HG02798 (cell line): Measurements from ENCODE around the gene DYRK4.
"Not testable (repeated sequence)": the region's sequence is repeated elsewhere in the genome, so short reads cannot be mapped to it uniquely, and the experiment has no call there.

Experiments used
- ATAC-seq: cut with Tn5 transposase; IDR thresholded peaks from one replicate; pipeline ENCODE4 v1.9.1; 2021; ENCODE audit warnings: mild to moderate bottlenecking; ENCODE audit not compliant: unreplicated experiment, poor library complexity

DYRK4 gene, protein sequence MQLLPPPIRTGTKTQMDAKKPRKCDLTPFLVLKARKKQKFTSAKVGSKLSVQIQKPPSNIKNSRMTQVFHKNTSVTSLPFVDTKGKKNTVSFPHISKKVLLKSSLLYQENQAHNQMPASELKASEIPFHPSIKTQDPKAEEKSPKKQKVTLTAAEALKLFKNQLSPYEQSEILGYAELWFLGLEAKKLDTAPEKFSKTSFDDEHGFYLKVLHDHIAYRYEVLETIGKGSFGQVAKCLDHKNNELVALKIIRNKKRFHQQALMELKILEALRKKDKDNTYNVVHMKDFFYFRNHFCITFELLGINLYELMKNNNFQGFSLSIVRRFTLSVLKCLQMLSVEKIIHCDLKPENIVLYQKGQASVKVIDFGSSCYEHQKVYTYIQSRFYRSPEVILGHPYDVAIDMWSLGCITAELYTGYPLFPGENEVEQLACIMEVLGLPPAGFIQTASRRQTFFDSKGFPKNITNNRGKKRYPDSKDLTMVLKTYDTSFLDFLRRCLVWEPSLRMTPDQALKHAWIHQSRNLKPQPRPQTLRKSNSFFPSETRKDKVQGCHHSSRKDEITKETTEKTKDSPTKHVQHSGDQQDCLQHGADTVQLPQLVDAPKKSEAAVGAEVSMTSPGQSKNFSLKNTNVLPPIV

DNA sequence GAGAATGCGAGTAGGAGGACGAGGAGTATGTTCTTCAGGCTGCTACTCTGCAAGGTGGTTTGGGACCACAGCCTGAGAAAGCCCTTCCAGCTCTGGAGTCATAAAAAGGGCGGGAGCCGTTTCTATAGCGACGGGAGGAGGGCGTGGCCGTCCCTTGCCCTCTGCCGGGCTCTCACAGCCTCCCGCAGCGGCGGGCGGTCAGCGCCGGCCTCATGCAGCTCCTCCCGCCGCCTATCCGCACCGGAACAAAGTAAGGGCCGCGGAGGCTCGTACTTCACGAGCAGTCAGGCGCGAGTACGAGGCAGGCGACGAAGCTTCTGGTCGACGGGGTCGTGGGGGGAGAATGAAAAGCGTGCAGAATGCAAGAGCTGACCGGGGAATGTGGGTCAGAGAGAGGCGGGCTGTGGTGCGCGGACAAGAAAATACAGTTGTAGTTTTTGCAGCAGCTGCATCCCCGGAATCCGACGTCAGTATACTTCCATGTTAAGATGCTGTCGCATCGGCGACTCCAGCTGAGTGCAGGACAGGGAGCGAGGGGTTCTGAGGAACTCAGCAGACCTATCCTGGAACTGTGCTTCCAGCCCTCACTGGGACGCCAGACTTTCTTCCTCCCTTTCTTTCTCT lies at the start of gene DYRK4:
DYRK4 (plus strand) TSS at position 175 of the 624 bp plus-strand sequence; CDS start at position 213, 38 bp downstream.
- no peak for ATAC-seq

DNA sequence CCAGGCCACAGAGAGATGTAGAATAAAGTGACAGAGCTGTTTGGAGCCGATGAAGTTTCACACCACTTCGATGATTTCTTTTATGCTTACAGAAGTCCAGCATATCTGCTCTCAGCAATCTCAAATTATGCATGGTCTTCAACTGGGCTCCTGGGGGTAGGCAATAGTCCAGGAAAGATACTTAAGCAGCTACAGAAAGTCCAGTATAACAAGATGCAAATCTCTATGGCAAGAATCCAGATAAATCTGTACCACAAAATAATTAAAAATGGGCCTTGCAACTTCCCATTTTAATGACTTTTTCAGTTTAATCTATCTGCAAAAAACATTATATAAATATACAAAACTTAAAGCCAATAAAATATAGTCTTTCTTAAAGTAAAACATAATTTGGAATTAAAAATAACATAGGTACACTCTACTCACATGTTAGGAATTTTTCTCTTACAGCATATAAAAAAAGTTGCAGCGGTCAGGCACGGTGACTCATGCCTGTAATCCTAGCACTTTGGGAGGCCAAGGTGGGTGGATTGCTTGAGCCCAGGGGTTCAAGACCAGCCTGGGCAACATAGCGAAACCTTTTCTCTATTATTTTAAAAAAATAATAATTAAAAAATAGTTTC lies 43.8 kb upstream of the DYRK4 start:
- ATAC-seq: no peak

DNA sequence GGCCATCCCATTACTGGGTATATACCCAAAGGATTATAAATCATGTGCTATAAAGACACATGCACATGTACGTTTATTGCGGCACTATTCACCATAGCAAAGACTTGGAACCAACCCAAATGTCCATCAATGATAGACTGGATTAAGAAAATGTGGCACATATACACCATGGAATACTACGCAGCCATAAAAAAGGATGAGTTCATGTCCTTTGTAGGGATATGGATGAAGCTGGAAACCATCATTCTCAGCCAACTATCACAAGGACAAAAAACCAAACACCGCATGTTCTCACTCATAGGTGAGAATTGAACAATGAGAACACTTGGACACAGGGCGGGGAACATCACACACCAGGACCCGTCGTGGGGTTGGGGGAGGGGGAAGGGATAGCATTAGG lies 38.6 kb upstream of the DYRK4 start:
- not testable (repeated sequence) for ATAC-seq

DNA sequence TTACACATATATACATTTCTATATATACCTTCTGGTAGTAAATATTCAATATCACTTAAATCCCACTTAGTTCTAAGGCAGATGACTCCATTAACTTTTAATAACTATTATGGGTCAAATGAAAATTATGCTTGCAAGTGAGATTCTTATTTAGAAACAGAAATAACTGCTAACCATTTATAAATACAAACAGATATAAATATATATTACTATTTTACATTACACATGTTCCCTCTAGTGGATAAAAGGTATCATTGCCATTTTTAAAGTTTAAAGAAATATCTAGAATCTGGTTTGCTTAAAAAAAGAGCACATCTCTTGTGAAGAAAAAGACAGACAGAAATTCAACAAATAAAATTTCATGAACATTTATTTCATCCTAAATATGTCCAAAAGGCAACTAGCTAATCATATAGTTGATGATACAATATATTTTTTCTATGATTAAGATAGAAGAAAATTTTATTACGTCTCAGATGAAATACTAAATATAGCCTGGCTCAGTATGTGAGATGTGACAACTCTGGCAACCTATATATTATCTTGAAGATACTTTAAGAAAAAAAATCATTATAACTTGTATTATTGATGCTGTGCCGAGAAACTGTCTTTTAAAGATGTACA lies 35.0 kb upstream of the DYRK4 start:
- ATAC-seq: no peak

DNA sequence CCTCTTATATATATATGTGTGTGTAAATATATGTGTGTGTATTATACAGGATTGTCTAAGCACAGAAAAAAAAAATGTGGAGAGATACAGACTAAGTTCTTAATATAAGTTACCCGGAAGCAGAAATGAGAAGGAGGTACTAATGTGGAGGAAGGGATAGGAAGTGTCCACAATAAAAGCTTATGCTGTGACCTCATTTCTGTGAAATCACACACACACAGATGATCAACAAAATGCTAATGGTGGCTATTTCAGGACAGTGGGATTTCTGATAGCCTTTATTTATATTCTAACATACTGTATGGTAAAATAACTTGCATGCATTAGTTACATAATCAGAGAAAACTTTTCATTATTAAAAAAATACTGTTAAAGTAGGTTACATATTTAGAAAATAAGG lies 31.8 kb upstream of the DYRK4 start:
- ATAC-seq: no peak

DNA sequence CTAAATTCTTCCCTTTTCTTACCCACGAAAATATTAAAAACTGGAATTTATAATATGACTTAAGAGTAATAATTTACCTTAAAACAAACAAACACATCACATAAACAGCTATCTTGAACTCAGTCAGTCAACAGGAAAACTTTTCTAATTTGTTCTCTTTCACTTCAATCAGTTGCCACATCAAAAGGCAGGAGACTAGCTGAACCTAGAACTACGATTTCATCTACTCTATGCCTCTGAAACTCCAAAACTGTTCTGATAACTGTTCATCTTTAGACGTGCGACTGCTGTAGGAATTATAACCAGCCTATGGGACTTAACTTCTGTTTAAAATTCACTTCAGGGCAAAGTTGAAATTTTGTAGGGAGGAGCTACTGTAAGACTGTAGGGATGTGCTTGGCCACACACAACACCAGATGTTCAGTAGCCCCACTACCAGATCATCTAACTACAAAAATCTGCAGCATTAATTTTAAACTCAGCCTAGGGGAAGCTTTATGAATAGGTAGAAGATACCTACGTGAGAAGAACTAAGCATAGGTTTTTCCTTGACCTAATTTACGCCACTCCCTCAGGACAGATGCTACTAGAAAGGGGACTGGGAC lies 30.9 kb upstream of the DYRK4 start:
- ATAC-seq: no peak

DNA sequence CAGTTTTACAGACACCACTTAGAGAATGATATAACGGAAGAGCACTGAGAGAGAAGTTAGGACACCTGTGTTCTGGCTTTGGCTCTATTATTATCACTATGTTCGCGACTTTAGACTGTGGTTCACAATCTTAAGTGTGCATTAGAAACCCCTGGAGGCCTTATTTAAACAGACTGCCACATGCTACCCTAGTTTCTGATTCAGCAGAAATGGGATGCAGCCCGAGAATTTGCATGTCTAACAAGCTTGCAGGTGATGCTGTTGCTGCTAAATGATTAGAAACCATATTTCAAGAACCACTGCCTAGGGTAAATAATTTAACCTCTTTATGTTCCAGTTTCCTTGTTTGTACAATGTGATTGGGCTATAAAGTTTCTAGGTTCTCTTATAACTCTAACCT lies 26.9 kb upstream of the DYRK4 start:
- ATAC-seq: peak; percentile 31

DNA sequence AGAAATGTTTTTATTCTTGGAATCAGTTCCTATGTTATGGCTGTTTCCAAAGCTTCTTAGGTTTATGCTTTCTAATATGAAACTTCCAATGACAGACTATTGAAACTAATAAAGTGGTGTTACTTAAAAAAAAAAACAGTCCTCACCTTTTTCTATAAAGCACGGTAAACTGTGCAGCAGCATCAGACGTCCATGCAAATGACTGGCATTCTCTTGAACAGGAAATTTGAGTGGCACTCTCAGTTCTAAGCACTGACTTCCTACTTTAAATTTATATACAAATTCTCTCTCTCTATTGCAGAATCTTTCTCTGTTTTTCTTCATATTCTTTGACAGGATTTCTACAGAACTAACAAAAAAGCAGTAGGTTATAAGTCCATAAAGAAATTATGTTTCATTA lies 26.1 kb upstream of the DYRK4 start:
- ATAC-seq: no peak

DNA sequence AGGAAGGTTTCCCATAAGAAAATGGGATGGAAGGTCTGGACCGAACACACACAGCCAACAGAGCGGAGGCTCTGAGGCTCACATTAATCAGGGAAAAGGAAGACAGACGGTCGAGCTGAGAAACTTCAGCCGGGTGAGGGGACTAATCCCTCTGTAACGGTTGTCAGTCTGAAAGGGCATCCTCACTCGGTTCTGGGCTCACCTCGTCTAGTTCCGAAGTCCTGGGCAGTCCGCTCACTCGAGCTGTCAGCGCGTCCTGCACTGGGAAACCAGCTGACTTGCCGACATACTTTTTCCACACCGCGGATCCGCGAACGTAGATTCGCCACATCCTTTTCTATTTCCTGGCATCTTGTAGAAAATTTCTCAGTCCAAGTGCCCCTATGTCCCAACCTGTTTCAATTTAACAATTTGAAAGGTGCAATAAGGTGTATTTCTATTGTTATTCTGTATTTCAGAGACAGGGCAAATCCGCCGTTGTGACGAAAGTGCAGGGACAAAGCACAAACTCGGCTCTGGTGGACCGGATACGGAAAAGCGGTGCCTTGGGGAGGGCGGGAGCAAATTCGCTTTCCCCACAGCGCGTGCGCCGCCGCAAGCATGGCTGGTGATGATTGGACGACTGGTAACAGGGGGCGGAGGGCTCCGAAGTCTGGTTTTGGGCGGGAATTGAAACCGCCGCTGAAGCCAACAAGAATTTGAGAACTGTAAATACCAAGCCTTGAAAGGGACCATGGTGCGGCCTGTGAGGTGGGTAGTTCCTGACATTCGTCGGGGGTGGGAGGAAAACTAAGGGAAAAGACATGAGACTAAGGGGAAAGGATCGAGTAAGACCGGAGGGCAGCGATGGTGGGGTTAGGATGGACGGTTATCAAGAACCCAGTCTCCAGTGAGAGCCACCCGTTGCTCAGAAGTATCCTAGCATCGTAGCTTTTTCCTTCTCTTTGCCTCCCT lies 23.5 kb upstream of the DYRK4 start, which contains the start of gene RAD51AP1:
RAD51AP1 (plus strand) TSS at position 684 of the 954 bp plus-strand sequence; CDS start at position 734, 50 bp downstream.
- peak; percentile 94 for ATAC-seq

DNA sequence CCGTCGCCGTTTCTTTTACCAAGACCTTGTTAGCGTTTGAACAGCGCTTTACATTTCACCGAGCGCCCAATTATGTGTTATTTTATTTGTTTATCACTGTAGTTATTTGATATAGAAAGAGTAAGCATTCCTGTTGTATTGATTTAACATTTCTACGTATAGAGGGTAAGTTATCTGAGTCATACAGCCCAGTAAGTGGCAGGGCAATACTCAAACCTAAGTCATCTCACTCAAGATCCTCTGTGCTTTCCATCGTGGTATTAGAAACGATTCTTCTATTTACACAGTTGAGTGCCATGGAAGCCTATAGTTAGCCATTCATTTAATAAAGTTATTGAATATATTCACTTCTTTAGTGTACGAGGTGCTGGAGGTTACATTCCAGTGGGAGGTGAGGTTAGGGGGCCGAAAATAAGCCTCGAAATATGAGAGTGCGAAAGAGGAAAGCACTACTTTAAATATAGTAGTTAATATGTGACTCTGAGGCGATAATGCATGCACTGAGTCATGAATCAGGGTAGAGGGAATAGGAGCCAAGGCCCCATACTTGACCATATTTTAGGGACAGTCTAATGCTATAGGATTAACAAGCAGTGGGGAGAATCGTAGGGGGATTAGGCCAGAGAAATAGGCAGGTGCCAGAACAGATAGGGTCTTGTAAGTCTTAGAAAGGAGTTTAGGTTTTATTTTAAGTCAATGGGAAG lies 22.7 kb upstream of the DYRK4 start:
- no peak for ATAC-seq

DNA sequence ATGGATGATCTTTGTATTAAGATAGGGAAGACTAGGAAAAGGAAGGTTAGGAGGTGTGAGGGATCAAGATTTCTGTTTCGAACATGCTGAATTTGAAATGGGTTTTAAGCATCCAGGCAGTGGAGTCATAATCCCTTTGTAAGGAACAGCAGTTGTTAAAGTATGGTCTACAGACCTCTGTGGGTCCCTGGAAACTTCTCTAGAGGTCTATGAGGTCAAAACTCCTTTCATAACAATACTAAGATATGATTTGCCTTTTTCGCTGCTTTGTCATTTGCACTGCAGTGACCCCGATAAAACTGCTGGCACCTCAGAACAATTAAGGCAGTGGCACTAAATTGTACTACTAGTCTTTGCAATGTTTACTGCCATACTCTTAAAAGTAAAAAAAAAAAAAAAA lies 21.8 kb upstream of the DYRK4 start:
- no peak for ATAC-seq

DNA sequence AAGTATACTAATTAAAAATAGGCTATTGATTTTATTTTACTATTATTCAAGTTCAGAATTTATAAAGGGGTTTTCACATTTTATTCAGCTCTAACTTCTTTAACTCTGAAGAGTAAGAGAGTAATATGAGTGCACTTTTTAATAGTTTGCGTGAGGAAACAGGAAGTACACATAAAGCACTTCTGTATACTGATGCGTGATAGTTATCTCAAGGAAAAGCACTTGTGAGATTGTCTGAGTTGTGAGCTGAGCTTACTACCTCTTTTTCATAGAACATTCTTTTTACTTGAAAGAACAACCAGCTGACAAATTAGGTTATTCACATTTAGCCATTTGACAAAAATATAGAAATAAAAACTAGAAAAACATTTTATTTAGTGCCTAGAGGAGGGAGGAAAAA lies 21.4 kb upstream of the DYRK4 start:
- ATAC-seq: no peak

DNA sequence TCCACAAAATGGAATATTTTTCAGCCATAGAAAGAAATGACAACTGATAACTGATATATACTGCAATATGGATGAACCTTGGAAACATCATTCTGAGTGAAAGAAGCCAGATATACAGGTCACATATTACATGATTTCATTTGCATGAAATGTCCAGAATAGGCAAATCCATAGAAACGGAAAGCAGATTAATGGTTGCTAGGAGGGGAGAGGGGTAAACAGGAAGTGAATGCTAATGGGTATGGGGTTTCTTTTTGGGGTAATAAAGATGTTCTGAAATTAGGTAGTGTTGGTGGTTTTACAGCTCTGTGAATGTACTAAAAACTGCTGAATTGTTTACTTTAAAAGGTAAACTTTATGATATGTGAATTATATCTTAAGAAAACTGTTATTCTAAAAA lies 16.8 kb upstream of the DYRK4 start:
- no peak for ATAC-seq

DNA sequence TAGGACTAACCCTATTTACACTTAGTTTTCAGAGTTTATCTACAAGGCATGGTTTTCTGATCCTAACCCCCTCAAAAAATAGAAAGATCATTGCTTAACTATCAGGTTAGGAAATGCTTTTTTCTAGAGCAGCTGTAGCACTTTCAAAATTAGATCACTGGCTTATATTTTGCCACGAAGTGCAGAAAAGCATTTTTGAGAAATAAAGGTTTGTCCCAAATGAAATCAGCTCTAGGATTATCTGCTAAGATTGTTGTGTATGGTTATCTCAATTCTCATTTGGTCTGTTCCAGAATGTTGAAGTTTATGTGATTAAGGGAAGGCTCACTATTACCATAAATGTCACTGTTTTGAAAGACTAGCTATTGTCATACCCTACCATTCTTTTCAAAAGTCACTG lies 9.8 kb upstream of the DYRK4 start:
- no peak for ATAC-seq

DNA sequence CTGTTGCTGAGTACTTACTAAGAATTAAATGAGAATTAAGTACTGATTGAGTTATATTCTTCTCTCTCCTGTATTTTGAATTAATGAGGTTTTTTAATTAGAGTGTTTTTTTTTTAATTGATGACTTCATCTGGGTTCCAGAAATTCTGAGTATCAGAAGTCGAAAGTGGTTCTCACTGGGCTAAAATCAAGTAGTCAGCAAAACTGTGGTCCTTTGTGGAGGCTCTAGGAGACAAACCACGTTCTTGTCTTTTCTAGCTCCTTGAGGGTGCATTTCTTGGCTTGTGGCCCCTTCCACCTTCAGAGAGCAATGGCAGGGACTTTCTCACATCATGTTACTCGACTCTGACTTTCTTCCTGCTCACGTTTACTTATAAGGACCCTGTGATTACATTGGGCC lies 8.1 kb upstream of the DYRK4 start:
- no peak for ATAC-seq

DNA sequence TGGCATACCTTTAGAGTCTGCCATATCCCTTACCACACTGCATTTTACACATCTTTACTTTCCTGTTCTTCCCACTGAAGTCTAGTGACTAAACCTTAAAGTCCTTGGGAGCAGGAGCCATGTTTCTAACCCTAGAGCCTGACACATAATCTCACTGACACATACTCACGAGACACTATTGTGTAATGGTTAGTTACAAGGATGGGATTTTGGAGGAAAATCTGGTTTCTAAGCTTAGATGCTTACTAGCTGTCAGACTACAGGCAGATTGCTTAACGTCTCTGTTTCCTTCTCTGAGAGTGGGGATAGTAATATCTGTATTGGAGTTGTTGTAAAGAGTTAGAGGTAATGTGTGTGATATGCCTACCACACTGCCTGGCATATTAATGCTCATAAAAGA lies 6.2 kb upstream of the DYRK4 start:
- ATAC-seq: no peak

DNA sequence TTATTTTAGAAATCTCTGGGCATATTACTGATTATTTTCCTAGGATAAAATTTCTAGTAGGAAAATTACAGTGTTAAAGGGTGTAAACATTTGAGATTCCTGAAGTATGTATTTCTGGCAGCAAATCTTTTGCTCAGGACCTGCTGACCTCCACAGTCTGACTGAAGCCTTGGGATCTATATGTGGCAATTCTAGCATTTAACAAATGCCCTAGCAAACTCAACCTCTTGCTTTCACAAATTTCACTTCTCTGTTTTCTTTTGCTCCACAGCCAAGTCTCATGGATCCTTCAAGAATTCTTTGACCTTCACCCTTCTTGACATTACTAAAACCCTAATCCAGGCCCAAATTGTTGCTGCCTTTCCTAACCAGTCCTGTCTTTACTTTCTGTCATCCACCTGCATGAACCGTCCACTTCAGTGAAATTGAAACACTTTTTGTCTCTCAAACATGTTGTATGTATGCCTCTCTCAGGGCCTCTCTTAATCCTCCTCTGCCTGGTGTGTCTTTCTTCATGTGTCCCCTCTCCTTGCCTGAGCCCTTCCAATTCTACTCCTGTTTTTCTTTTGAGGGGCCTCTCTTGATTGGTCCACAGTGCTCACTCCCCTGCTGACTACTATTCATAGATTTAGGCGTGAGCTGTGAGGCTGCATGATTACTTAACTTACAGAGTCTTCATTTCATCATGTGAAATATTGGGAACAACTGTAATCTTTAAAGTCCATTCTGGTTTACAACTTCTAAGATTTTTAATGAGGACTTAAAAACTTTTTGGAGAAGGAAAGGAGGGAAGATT lies 5.1 kb upstream of the DYRK4 start:
- no peak for ATAC-seq

DNA sequence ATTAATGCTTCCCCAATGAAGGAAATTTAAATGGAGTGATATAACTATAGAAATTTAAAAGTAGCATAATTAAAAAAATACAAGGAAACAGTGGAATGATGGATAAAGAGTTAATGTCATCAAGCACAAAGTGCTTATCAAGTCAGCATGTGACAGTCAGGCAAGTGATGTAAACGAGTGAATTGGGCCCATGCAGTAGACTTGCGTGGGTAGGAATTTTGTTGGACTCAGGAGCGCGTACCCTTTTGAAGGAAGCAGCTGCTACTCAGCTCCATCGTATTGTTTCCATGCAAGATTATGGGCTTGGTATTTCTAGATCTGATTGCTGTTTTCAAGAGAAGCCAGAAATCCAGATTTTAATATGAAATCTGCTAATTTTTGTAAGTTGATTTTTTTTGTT lies 4.4 kb upstream of the DYRK4 start:
- no peak for ATAC-seq
